ENCODE measurements around the gene ELAC2. TPM values are rescaled to one million over a fixed set of nuclear protein-coding genes. Genes with fewer than 3 reads are reported as not detected.
A peak's percentile ranks its signal among the peaks of the same experiment; 100 is the strongest.

The ELAC2 gene
- total and polyA plus RNA-seq, 12 donors: 32.3 to 76.8 (median 61.4) TPM

GRCh38 chr17:12993631-12994030 lies 24.2 kb downstream of the ELAC2 start:
- Histone ChIP-seq H3K9me3 (no peaks in the 10 kb centered on the region), H3K4me3 (no peak overlapping the region), H3K27ac (no peak overlapping the region), H3K4me1 (peaks cover 0 to 18% (median 9%) of the 10 kb centered on the region in 9 donors), H3K27me3 (no peaks in the 10 kb centered on the region), H3K36me3 (peaks cover 0 to 90% (median 70%) of the 10 kb centered on the region in 9 donors)
- intact Hi-C loops (cut with DNase I): loop anchor here in 2 of 10 donors (10.0 kb wide), 2 partner anchors 239 to 809 kb away; no protein-coding TSS in a partner anchor
- DNase-seq (no peak), ATAC-seq (no peak)
- 93 to 94% methylated on average over 14 of the region's 14 CpGs for WGBS, 2 donors
- TF ChIP-seq CTCF (IDR thresholded peaks at IDR 0.05): no peak

GRCh38 chr17:12992676-12993075 lies 25.2 kb downstream of the ELAC2 start:
- Histone ChIP-seq H3K27ac (no peak overlapping the region), H3K4me3 (no peak overlapping the region), H3K27me3 (no peaks in the 10 kb centered on the region), H3K36me3 (peaks cover 0 to 81% (median 60%) of the 10 kb centered on the region in 9 donors), H3K9me3 (no peaks in the 10 kb centered on the region), H3K4me1 (peaks cover 0 to 26% (median 9%) of the 10 kb centered on the region in 9 donors)
- ATAC-seq (no peak), DNase-seq (no peak)
- 94 to 95% methylated on average over 14 of the region's 14 CpGs for WGBS, 2 donors
- no peak for TF ChIP-seq CTCF (IDR thresholded peaks at IDR 0.05)
- intact Hi-C loops (cut with DNase I): loop anchor here in 2 of 10 donors (10.0 kb wide), 2 partner anchors 238 to 808 kb away; no protein-coding TSS in a partner anchor

- Histone ChIP-seq H3K9me3 (no peaks in the 10 kb centered on the region), H3K27me3 (no peaks in the 10 kb centered on the region), H3K36me3 (peaks cover 0 to 63% (median 46%) of the 10 kb centered on the region in 9 donors), H3K4me1 (peaks cover 3 to 36% (median 16%) of the 10 kb centered on the region in 9 donors), H3K4me3 (no peak overlapping the region), H3K27ac (peak overlapping the region in 2 of 10 donors; percentile 52 to 69)
- intact Hi-C loops (cut with DNase I): loop anchor here in 2 of 10 donors (10.0 kb wide), 2 partner anchors 236 to 806 kb away; no protein-coding TSS in a partner anchor
- DNase-seq (no peak), ATAC-seq (no peak)
- TF ChIP-seq CTCF (IDR thresholded peaks at IDR 0.05): no peak
- WGBS, 2 donors: 92 to 95% methylated on average over 12 of the region's 12 CpGs
Measured at GRCh38 chr17:12990926-12991325, 26.9 kb downstream of the ELAC2 start.

- intact Hi-C loops (cut with DNase I): loop anchor here in 2 of 10 donors (10.0 kb wide), 2 partner anchors 235 to 805 kb away; no protein-coding TSS in a partner anchor
- DNase-seq: peak; percentile 72 to 79
- WGBS, 2 donors: 66 to 73% methylated on average over 25 of the region's 25 CpGs
- Histone ChIP-seq H3K4me3 (no peak overlapping the region), H3K27ac (peak overlapping the region in 7 of 10 donors; percentile 14 to 69 (median 49)), H3K9me3 (no peaks in the 10 kb centered on the region), H3K27me3 (no peaks in the 10 kb centered on the region), H3K4me1 (peaks cover 5 to 43% (median 23%) of the 10 kb centered on the region in 9 donors), H3K36me3 (peaks cover 0 to 56% (median 39%) of the 10 kb centered on the region in 9 donors)
- peak; percentile 47 to 87 (median 80) for ATAC-seq
- TF ChIP-seq CTCF (IDR thresholded peaks at IDR 0.05): no peak
Measured at GRCh38 chr17:12990041-12990808, 27.6 kb downstream of the ELAC2 start.
